ENCODE results near the gene AKAP1. TPM values are rescaled to one million over a fixed set of nuclear protein-coding genes. Genes with fewer than 3 reads are reported as not detected.

AKAP1 gene
- total RNA-seq, 1 experiment from 2014 or later: 73.1 TPM

GRCh38 chr17:57110579-57111325, 25.7 kb downstream of the AKAP1 start:
- peaks cover 25% of the 10 kb centered on the region for H3K4me1 ChIP-seq (ENCODE audit: insufficient read depth, low read length)
- H3K79me2 ChIP-seq (ENCODE audit: low read length): peaks cover 36% of the 10 kb centered on the region
- no peak overlapping the region for H2AFZ ChIP-seq (ENCODE audit: low read length)
- no peak overlapping the region for H3K4me2 ChIP-seq (ENCODE audit: low read length)
- H3K9me3 ChIP-seq (ENCODE audit: low read length): no peaks in the 10 kb centered on the region
- no peaks in the 10 kb centered on the region for H3K27me3 ChIP-seq (ENCODE audit: low read length)
- peaks cover 6% of the 10 kb centered on the region for H3F3A ChIP-seq (ENCODE audit: low read length, unreplicated experiment)
- BruUV-seq (replicated peaks): no TSS peak
- POLR2A ChIA-PET (ENCODE audit: unreplicated experiment): interaction anchor here (0.6 kb wide), 1 partner anchor 170 kb away, joined by 13 read pairs; no protein-coding TSS in a partner anchor
- no peak overlapping the region for H3K27ac ChIP-seq (ENCODE audit: low read length)
- H3K9ac ChIP-seq (ENCODE audit: low read length): no peak overlapping the region
- CTCF ChIA-PET: no interaction called here
- ATAC-seq: no peak
- no peaks in the 10 kb centered on the region for H4K20me1 ChIP-seq (ENCODE audit: low read length)
- no peak overlapping the region for H3K4me3 ChIP-seq (ENCODE audit: low read length)
- DNase-seq: no peak
- H3K36me3 ChIP-seq (ENCODE audit: low read depth, low read length): peaks cover 52% of the 10 kb centered on the region
- no peak for TF ChIP-seq EZH2 (IDR thresholded peaks at IDR 0.05; ENCODE audit: low read length, unreplicated experiment)
- no peak for TF ChIP-seq EZH2phosphoT487 (IDR thresholded peaks at IDR 0.05; ENCODE audit: borderline replicate concordance, low read length)
- TF ChIP-seq, protein P1, sequence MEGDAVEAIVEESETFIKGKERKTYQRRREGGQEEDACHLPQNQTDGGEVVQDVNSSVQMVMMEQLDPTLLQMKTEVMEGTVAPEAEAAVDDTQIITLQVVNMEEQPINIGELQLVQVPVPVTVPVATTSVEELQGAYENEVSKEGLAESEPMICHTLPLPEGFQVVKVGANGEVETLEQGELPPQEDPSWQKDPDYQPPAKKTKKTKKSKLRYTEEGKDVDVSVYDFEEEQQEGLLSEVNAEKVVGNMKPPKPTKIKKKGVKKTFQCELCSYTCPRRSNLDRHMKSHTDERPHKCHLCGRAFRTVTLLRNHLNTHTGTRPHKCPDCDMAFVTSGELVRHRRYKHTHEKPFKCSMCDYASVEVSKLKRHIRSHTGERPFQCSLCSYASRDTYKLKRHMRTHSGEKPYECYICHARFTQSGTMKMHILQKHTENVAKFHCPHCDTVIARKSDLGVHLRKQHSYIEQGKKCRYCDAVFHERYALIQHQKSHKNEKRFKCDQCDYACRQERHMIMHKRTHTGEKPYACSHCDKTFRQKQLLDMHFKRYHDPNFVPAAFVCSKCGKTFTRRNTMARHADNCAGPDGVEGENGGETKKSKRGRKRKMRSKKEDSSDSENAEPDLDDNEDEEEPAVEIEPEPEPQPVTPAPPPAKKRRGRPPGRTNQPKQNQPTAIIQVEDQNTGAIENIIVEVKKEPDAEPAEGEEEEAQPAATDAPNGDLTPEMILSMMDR (conservative IDR thresholded peaks at IDR 0.05; ENCODE audit: low read depth, low read length): no peak
- no peaks in the 10 kb centered on the region for H3K9me2 ChIP-seq (replicated peaks; ENCODE audit: low read length)
- intact Hi-C loops (cut with micrococcal nuclease): no loop called here

DNA sequence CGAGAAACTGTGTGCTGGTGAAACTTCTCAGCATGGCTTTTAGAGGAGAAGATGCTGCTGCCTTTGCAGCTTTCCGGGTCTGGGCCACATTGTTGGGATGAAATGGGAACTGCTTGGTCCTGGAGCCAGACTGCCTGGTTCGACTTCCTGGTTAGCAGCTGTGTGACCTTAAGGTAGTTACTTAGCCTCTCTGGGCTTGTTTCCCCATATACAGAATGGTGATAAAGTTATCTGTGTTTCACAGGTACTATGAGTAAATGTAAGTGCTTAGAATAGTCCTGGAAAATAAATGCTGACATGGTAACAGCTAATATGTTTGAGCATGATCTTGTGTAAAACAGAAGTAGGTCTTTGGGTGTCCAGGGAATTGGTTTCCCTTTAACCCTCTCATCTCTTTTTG, 26.3 kb downstream of the AKAP1 start:
- H3K79me2 ChIP-seq (ENCODE audit: low read length): peaks cover 30% of the 10 kb centered on the region
- no peak overlapping the region for H3K27ac ChIP-seq (ENCODE audit: low read length)
- ChIA-PET POLR2A (ENCODE audit: unreplicated experiment) (no interaction called here), CTCF (no interaction called here)
- H3K9me3 ChIP-seq (ENCODE audit: low read length): no peaks in the 10 kb centered on the region
- no TSS peak for BruUV-seq (replicated peaks)
- H3K27me3 ChIP-seq (ENCODE audit: low read length): no peaks in the 10 kb centered on the region
- H3K4me3 ChIP-seq (ENCODE audit: low read length): no peak overlapping the region
- intact Hi-C loops (cut with micrococcal nuclease): no loop called here
- no peaks in the 10 kb centered on the region for H3K9me2 ChIP-seq (replicated peaks; ENCODE audit: low read length)
- ATAC-seq (no peak), DNase-seq (no peak)
- peaks cover 24% of the 10 kb centered on the region for H3K4me1 ChIP-seq (ENCODE audit: insufficient read depth, low read length)
- peaks cover 6% of the 10 kb centered on the region for H3F3A ChIP-seq (ENCODE audit: low read length, unreplicated experiment)
- no peaks in the 10 kb centered on the region for H4K20me1 ChIP-seq (ENCODE audit: low read length)
- no peak for TF ChIP-seq EZH2 (IDR thresholded peaks at IDR 0.05; ENCODE audit: low read length, unreplicated experiment)
- H3K36me3 ChIP-seq (ENCODE audit: low read depth, low read length): peaks cover 58% of the 10 kb centered on the region
- H3K4me2 ChIP-seq (ENCODE audit: low read length): no peak overlapping the region
- no peak overlapping the region for H3K9ac ChIP-seq (ENCODE audit: low read length)
- H2AFZ ChIP-seq (ENCODE audit: low read length): no peak overlapping the region

DNA sequence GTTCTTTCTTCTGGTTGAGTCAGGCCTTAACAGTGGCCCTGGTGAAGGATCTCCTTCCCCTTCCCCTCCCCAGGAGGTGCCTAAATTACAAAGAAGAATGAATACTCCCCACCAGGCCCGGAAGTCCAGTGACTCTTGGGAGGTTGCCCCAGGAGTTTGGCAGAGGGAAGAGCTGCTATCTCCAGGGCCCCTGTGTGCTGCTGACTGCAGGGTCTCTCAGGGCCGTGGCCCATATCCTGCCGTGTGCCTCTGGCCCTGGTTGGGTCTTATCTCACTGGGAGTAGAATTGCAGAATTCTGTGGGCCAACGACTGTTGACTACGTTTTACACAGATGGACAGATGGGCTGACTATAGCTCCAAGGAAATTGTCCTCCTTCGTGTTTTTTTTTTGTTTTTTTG, 28.0 kb downstream of the AKAP1 start:
- ChIA-PET POLR2A (ENCODE audit: unreplicated experiment) (no interaction called here), CTCF (interaction anchor here (0.7 kb wide), 1 partner anchor 127 kb away, joined by 3 read pairs; no protein-coding TSS in a partner anchor)
- Histone ChIP-seq H4K20me1 (ENCODE audit: low read length) (no peaks in the 10 kb centered on the region), H3K27ac (ENCODE audit: low read length) (no peak overlapping the region), H3K36me3 (ENCODE audit: low read depth, low read length) (peaks cover 67% of the 10 kb centered on the region), H2AFZ (ENCODE audit: low read length) (no peak overlapping the region), H3K4me1 (ENCODE audit: insufficient read depth, low read length) (peaks cover 9% of the 10 kb centered on the region), H3K79me2 (ENCODE audit: low read length) (peaks cover 20% of the 10 kb centered on the region), H3K9me3 (ENCODE audit: low read length) (no peaks in the 10 kb centered on the region), H3K27me3 (ENCODE audit: low read length) (no peaks in the 10 kb centered on the region), H3F3A (ENCODE audit: low read length, unreplicated experiment) (peaks cover 2% of the 10 kb centered on the region), H3K9ac (ENCODE audit: low read length) (no peak overlapping the region), H3K4me2 (ENCODE audit: low read length) (no peak overlapping the region), H3K4me3 (ENCODE audit: low read length) (no peak overlapping the region), H3K9me2 (replicated peaks; ENCODE audit: low read length) (no peaks in the 10 kb centered on the region)
- DNase-seq: no peak
- no peak for ATAC-seq
- no TSS peak for BruUV-seq (replicated peaks)
- TF ChIP-seq EZH2phosphoT487 (IDR thresholded peaks at IDR 0.05; ENCODE audit: borderline replicate concordance, low read length): no peak
- TF ChIP-seq, protein P1 (conservative IDR thresholded peaks at IDR 0.05; ENCODE audit: low read depth, low read length): no peak
- TF ChIP-seq EZH2 (IDR thresholded peaks at IDR 0.05; ENCODE audit: low read length, unreplicated experiment): no peak
- intact Hi-C loops (cut with micrococcal nuclease): no loop called here
